Heart right ventricle (tissue), 16 donors: Measurements from ENCODE around the gene TACSTD2. TPM values are rescaled to one million over a fixed set of nuclear protein-coding genes. Genes with fewer than 3 reads are reported as not detected.

ENCODE experiments used
- ATAC-seq, 8 donors: fragments of 200-7000 bp; cut with Tn5 transposase; one replicate each; pipeline ENCODE4 v1.9.1; 2020; ENCODE audit warnings: mild to moderate bottlenecking in 8 of 8, moderate library complexity in 8 of 8, moderate number of reproducible peaks in 1 of 8
- DNase-seq, 2 donors: peaks; one replicate each; pipeline ENCODE4 v3.0.0-alpha.2; 2020
- H3K27ac ChIP-seq, 10 donors: fragments of 200-600 bp; sonication (generic) in 2 of 10; one replicate each; pipeline versions ENCODE4 v1.5.0 to v1.8.0; 2020 to 2022; ENCODE audit warnings: mild to moderate bottlenecking in 3 of 10
- H3K27me3 ChIP-seq, 7 donors: fragments of 200-600 bp; one replicate each; pipeline ENCODE4 v1.8.0; 2021 to 2022; ENCODE audit warnings: mild to moderate bottlenecking in 2 of 7
- H3K36me3 ChIP-seq, 9 donors: fragments of 200-600 bp; sonication (generic) in 1 of 9; one replicate each; pipeline versions ENCODE4 v1.5.0 to v1.8.0; 2020 to 2022; ENCODE audit warnings: mild to moderate bottlenecking in 2 of 9
- H3K4me1 ChIP-seq, 9 donors: fragments of 200-600 bp; sonication (generic) in 1 of 9; one replicate each; pipeline versions ENCODE4 v1.5.0 to v1.8.0; 2020 to 2022; ENCODE audit warnings: mild to moderate bottlenecking in 4 of 9
- H3K4me3 ChIP-seq, 10 donors: fragments of 200-600 bp; sonication (generic) in 2 of 10; one replicate each; pipeline versions ENCODE4 v1.5.0 to v1.8.0; 2020 to 2022; ENCODE audit warnings: mild to moderate bottlenecking in 7 of 10, moderate library complexity in 2 of 10
- H3K9me3 ChIP-seq, 11 donors: fragments of 200-600 bp in 10 of 11; sonication (generic) in 2 of 11; one replicate each; pipeline versions ENCODE4 v1.5.0 to v1.8.0; 2013 to 2022; ENCODE audit warnings: mild to moderate bottlenecking in 2 of 11, control low read depth in 1 of 11, moderate library complexity in 1 of 11
- CTCF ChIP-seq, 9 donors: fragments of 200-600 bp; sonication (generic) in 2 of 9; IDR thresholded peaks; one replicate each; pipeline versions ENCODE4 v1.5.0 to v1.8.0; 2021 to 2022; ENCODE audit warnings: antibody characterized with exemption in 9 of 9, mild to moderate bottlenecking in 5 of 9, moderate library complexity in 1 of 9
- WGBS, 2 donors: extraction: QIAGEN DNeasy Blood & Tissue Kit; methylation state at CpG; one replicate each; pipeline ENCODE4 v1.1.7; 2013; ENCODE audit warnings: inconsistent platforms in 1 of 2; 5-methylcytosine and 5-hydroxymethylcytosine counted together
- intact Hi-C, 10 donors: fragments of 100-400 bp; cut with DNase I; formaldehyde crosslinking; loops; one replicate each; pipeline versions ENCODE4 v1.11.1 to v1.14.2; 2022
- polyA plus RNA-seq, 2 donors: library from polyadenylated mRNA; stranded (reverse); fragments of 200-250 nt; gene quantifications; one replicate each; pipeline ENCODE4 v1.2.3, GENCODE V29; 2013
- total RNA-seq, 10 donors: library from RNA; stranded (reverse); fragmentation: NEBNext Ultra II Directional in 3 of 10; extraction: Animal tissue kit (Norgen Biotek cat#: 25700) in 3 of 10; gene quantifications; one replicate each; pipeline versions ENCODE4 v1.2.1 to v1.2.4, GENCODE V29; 2021 to 2023
- donor health status: Arrhythmogenic right ventricular cardiomyopathy.
- donor health status: ischemic (EF 13 %, LVEDD 7.1; RV severe dilation, severe dysfunction).
- donor health status: healthy with polysubstance abuse.
- donor health status: DM: no; HTN: yes; CAD: no.
- donor health status: DM: no; HTN: no; CAD: no.
- donor health status: ischemic (EF 25% LVEDD 6.9; RV normal size, moderate dysfunction).
- donor health status: ischemic (EF 25% LVEDD 5.7; RV mildly dilated, moderate dysfunction).
- donor health status: healthy.
- donor health status: DM: yes; HTN: yes; CAD: no.
- donor health status: Ischemic cardiomyopathy.
- donor health status: ischemic (EF 35%, LVEDD 5.7; RV mildly dilated, moderate dysfunction).
- donor health status: nonischemic (EF 11% LVEDD 7.7; RV severe dilation, severe dysfunction).
- donor health status: DM: yes; HTN: yes; CAD: no.
- donor health status: PGD.
- donor health status: ischemic (EF 29% LVEDD 5.4; RV normal size, mild dysfunction).
- donor health status: nonischemic (EF 23%, LVEDD 6.1; RV moderate dilation, normal function).

TACSTD2 gene
- total and polyA plus RNA-seq, 12 donors, result 0.14 to 0.35 (median 0.21) TPM; not detected in 3

- Histone ChIP-seq H3K4me3 (no peak overlapping the region), H3K27me3 (no peaks in the 10 kb centered on the region), H3K9me3 (no peaks in the 10 kb centered on the region), H3K36me3 (no peaks in the 10 kb centered on the region), H3K4me1 (peaks cover 0 to 36% (median 14%) of the 10 kb centered on the region in 9 donors), H3K27ac (peak overlapping the region in 1 of 10 donors; percentile 25)
- no peak for DNase-seq
- no peak for TF ChIP-seq CTCF (IDR thresholded peaks at IDR 0.05)
- intact Hi-C loops, result no loop called here
- 70 to 71% methylated on average over 2 of the region's 2 CpGs for WGBS, 2 donors
- ATAC-seq, result peak in 7 of 8 donors; percentile 33 to 89 (median 68)
Measured at GRCh38 chr1:58618303-58618702, 41.3 kb upstream of the TACSTD2 start.

DNA sequence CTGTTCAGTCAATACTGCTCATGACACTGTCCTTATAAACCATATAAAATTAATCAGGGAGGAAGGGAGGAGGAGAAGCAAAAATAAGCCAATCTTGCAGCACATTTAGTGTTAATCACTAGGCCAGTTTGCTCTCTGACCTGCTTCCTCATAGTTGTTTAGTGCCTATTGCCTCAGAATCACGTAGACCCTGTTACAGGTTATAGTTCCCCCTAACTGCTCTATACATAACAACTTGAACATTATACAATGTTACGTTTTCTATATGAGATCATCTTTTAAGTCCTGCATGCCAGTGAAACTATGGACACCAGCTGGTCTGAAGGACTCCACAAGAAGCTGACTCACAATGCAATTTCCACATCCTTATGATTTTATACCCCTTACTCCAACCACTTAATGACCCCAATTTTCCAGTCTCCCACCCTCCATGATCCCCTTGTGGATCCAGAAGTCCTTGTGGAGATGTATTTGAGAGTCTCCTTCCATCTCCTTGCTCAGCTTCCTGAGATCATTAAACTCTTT is 34.9 kb upstream of the TACSTD2 start:
- Histone ChIP-seq H3K4me3 (no peak overlapping the region), H3K27ac (no peak overlapping the region), H3K4me1 (no peaks in the 10 kb centered on the region), H3K27me3 (peaks cover 0 to 12% (median 0%) of the 10 kb centered on the region in 7 donors), H3K36me3 (no peaks in the 10 kb centered on the region), H3K9me3 (peaks cover 0 to 13% (median 3%) of the 10 kb centered on the region in 11 donors)
- 79 to 80% methylated on average over 2 of the region's 2 CpGs for WGBS, 2 donors
- intact Hi-C loops, result no loop called here
- ATAC-seq (no peak), DNase-seq (no peak)
- no peak for TF ChIP-seq CTCF (IDR thresholded peaks at IDR 0.05)

- Histone ChIP-seq H3K36me3 (no peaks in the 10 kb centered on the region), H3K4me3 (no peak overlapping the region), H3K9me3 (peaks cover 0 to 29% (median 12%) of the 10 kb centered on the region in 11 donors), H3K27ac (no peak overlapping the region), H3K4me1 (no peaks in the 10 kb centered on the region), H3K27me3 (peaks cover 0 to 12% (median 0%) of the 10 kb centered on the region in 7 donors)
- ATAC-seq (no peak), DNase-seq (no peak)
- WGBS, 2 donors, result 87 to 95% methylated on average over 2 of the region's 2 CpGs
- no peak for TF ChIP-seq CTCF (IDR thresholded peaks at IDR 0.05)
- intact Hi-C loops, result no loop called here
Measured at GRCh38 chr1:58608945-58609344, 31.9 kb upstream of the TACSTD2 start.

- H3K9me3 ChIP-seq, result peaks cover 0 to 34% (median 12%) of the 10 kb centered on the region in 11 donors
- no peak for DNase-seq
- no peak for ATAC-seq
- no peaks in the 10 kb centered on the region for H3K4me1 ChIP-seq
- H3K36me3 ChIP-seq, result no peaks in the 10 kb centered on the region
- no peak for TF ChIP-seq CTCF (IDR thresholded peaks at IDR 0.05)
- intact Hi-C loops, result no loop called here
- no peak overlapping the region for H3K27ac ChIP-seq
- peaks cover 0 to 12% (median 0%) of the 10 kb centered on the region in 7 donors for H3K27me3 ChIP-seq
- no peak overlapping the region for H3K4me3 ChIP-seq
Measured at GRCh38 chr1:58608297-58608696, 31.2 kb upstream of the TACSTD2 start.
